DOHH2 (cell line): Measurements from ENCODE around the gene MDM1.

ENCODE experiments used
- H3F3A ChIP-seq: fragments of 200-600 bp; sonication (generic), shearing (Covaris generic); 2 replicates; pipeline ENCODE4 v1.6.0; 2016; ENCODE audit warnings: antibody characterized with exemption, mild to moderate bottlenecking; ENCODE audit not compliant: control insufficient read depth, insufficient read depth
- H3K27ac ChIP-seq: fragments of 200-600 bp; sonication (generic); 2 replicates; pipeline ENCODE4 v1.5.1; 2014; ENCODE audit warnings: low read depth, mild to moderate bottlenecking, low read length, moderate library complexity
- H3K27me3 ChIP-seq: fragments of 200-600 bp; sonication (generic); 2 replicates; pipeline ENCODE4 v1.6.1; 2014; ENCODE audit warnings: mild to moderate bottlenecking, low read length, mixed read lengths; ENCODE audit not compliant: control insufficient read depth
- H3K36me3 ChIP-seq: fragments of 200-600 bp; sonication (generic); 2 replicates; pipeline ENCODE4 v1.6.1; 2014; ENCODE audit warnings: mild to moderate bottlenecking, low read length, moderate library complexity, mixed read lengths; ENCODE audit not compliant: control insufficient read depth
- H3K4me1 ChIP-seq: fragments of 200-600 bp; sonication (generic); 2 replicates; pipeline ENCODE4 v1.6.1; 2014; ENCODE audit warnings: mild to moderate bottlenecking, low read length, mixed read lengths; ENCODE audit not compliant: control insufficient read depth
- H3K4me2 ChIP-seq: fragments of 200-600 bp; sonication (generic); 2 replicates; pipeline ENCODE4 v1.6.0; 2014; ENCODE audit warnings: mild to moderate bottlenecking, low read length, moderate library complexity
- H3K4me3 ChIP-seq: fragments of 200-600 bp; sonication (generic); 2 replicates; pipeline ENCODE4 v1.5.1; 2014; ENCODE audit warnings: mild to moderate bottlenecking, low read length, mixed read lengths
- H3K79me2 ChIP-seq: fragments of 200-600 bp; sonication (generic); 2 replicates; pipeline ENCODE4 v1.6.1; 2014; ENCODE audit warnings: mild to moderate bottlenecking, low read length, mixed read lengths; ENCODE audit not compliant: control insufficient read depth
- H3K9me2 ChIP-seq: fragments of 200-600 bp; sonication (generic); replicated peaks from 2 replicates; pipeline ENCODE4 v1.6.1; 2014; ENCODE audit warnings: mild to moderate bottlenecking, low read length, mixed read lengths; ENCODE audit not compliant: control insufficient read depth
- H3K9me3 ChIP-seq: fragments of 200-600 bp; sonication (generic); 2 replicates; pipeline ENCODE4 v1.6.1; 2014; ENCODE audit warnings: antibody characterized with exemption, low read length, mixed read lengths; ENCODE audit not compliant: control insufficient read depth, insufficient read depth
- H4K20me1 ChIP-seq: fragments of 200-600 bp; sonication (generic); 2 replicates; pipeline ENCODE4 v1.6.0; 2014; ENCODE audit warnings: low read depth, mild to moderate bottlenecking, antibody characterized with exemption, low read length, moderate library complexity; ENCODE audit not compliant: control insufficient read depth, insufficient read depth
- EZH2phosphoT487 ChIP-seq: fragments of 200-600 bp; sonication (generic); IDR thresholded peaks from 2 replicates; pipeline ENCODE4 v1.6.1; 2017; ENCODE audit warnings: borderline replicate concordance, mild to moderate bottlenecking, antibody characterized with exemption, low read length, moderate library complexity, mixed read lengths
- TF ChIP-seq, protein P1 (sequence below): fragments of 200-600 bp; sonication (generic); IDR thresholded peaks from one replicate; pipeline ENCODE4 v1.5.1; 2014; ENCODE audit warnings: antibody characterized with exemption, mild to moderate bottlenecking, low read depth, low read length; ENCODE audit not compliant: poor library complexity, severe bottlenecking

Gene MDM1

DNA sequence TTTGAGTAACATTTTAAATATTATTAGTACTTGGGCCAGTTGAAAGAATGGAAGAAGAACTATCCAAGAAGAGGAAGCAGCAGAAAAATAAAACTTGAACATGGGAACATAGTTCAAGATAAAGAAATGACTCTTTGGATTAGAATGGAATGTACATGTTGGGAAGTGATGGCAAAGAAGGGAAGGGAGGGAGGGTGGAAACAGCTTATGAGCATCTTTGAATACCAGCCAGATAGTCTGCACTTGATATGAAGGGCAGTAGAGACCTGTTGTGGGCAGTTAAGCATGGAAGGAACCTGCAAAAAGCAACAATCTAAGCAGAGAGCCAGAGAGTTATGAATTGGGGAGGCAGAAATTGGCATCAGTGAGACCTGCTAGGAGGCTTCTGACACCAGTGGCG, 68.8 kb downstream of the MDM1 start:
- no peak overlapping the region for H3K4me2 ChIP-seq
- H3K9me3 ChIP-seq, result no peaks in the 10 kb centered on the region
- H3K9me2 ChIP-seq, result no peaks in the 10 kb centered on the region
- TF ChIP-seq, protein P1, sequence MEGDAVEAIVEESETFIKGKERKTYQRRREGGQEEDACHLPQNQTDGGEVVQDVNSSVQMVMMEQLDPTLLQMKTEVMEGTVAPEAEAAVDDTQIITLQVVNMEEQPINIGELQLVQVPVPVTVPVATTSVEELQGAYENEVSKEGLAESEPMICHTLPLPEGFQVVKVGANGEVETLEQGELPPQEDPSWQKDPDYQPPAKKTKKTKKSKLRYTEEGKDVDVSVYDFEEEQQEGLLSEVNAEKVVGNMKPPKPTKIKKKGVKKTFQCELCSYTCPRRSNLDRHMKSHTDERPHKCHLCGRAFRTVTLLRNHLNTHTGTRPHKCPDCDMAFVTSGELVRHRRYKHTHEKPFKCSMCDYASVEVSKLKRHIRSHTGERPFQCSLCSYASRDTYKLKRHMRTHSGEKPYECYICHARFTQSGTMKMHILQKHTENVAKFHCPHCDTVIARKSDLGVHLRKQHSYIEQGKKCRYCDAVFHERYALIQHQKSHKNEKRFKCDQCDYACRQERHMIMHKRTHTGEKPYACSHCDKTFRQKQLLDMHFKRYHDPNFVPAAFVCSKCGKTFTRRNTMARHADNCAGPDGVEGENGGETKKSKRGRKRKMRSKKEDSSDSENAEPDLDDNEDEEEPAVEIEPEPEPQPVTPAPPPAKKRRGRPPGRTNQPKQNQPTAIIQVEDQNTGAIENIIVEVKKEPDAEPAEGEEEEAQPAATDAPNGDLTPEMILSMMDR, result no peak
- TF ChIP-seq EZH2phosphoT487, result no peak
- H4K20me1 ChIP-seq, result no peaks in the 10 kb centered on the region
- H3F3A ChIP-seq, result no peaks in the 10 kb centered on the region
- no peaks in the 10 kb centered on the region for H3K36me3 ChIP-seq
- no peaks in the 10 kb centered on the region for H3K79me2 ChIP-seq
- peaks cover 16% of the 10 kb centered on the region for H3K27me3 ChIP-seq
- H3K4me1 ChIP-seq, result no peaks in the 10 kb centered on the region
- H3K4me3 ChIP-seq, result no peak overlapping the region
- H3K27ac ChIP-seq, result no peak overlapping the region

DNA sequence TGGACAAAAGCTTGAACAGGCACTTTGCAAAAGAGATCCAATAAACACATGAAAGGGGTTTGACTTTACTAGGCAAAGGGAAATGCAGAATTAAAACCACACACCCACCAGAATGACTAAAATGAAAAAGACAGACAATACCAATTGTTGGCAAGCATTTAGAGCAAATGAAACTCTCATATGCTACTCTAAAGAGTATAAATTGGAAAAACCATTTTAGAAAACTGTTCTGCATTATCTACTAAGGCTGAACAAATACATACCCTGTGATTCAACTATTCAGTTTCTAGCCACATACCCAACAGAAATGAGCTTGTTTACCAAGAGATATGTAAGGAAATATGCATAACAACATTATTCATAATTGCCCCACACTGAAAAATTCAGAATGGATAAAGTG, 70.3 kb downstream of the MDM1 start:
- Histone ChIP-seq H3K27me3 (peaks cover 14% of the 10 kb centered on the region), H3K4me3 (no peak overlapping the region)
- TF ChIP-seq EZH2phosphoT487, result no peak
- TF ChIP-seq, protein P1, result no peak

DNA sequence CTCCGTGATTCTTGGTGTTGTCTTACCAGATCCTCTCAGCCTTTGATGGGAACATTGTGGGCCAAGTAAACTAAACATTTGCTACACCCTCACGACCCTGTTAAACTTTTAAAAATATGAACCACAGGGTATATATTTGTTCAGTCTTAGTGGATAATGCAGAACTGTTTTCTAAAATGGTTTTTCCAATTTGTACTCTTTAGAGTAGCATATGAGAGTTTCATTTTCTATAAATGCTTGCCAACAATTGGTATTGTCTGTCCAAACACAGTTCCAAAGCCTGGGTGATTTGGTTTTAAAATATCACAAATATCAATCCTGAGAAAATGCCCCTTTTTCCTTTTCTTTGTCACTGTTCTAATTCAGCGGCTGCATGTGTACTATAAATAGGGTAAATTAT, 72.0 kb downstream of the MDM1 start:
- Histone ChIP-seq H3K36me3 (no peaks in the 10 kb centered on the region), H3K4me1 (no peaks in the 10 kb centered on the region)
- TF ChIP-seq, protein P1, result no peak
- TF ChIP-seq EZH2phosphoT487, result no peak

More for the DNA sequence above, 70.3 kb downstream of the MDM1 start:
- Histone ChIP-seq H4K20me1 (no peaks in the 10 kb centered on the region), H3K9me2 (no peaks in the 10 kb centered on the region), H3K27ac (no peak overlapping the region), H3F3A (no peaks in the 10 kb centered on the region), H3K36me3 (no peaks in the 10 kb centered on the region), H3K4me2 (no peak overlapping the region), H3K79me2 (no peaks in the 10 kb centered on the region), H3K9me3 (no peaks in the 10 kb centered on the region), H3K4me1 (no peaks in the 10 kb centered on the region)

More for the DNA sequence above, 72.0 kb downstream of the MDM1 start:
- H3K27ac ChIP-seq, result no peak overlapping the region
- H4K20me1 ChIP-seq, result no peaks in the 10 kb centered on the region
- no peaks in the 10 kb centered on the region for H3K9me3 ChIP-seq
- no peaks in the 10 kb centered on the region for H3K79me2 ChIP-seq
- no peaks in the 10 kb centered on the region for H3F3A ChIP-seq
- no peak overlapping the region for H3K4me2 ChIP-seq
- H3K27me3 ChIP-seq, result peaks cover 14% of the 10 kb centered on the region
- H3K9me2 ChIP-seq, result no peaks in the 10 kb centered on the region
- no peak overlapping the region for H3K4me3 ChIP-seq
